Measurements from ENCODE around the gene OR13J1. TPM values are rescaled to one million over a fixed set of nuclear protein-coding genes. Genes with fewer than 3 reads are reported as not detected.

Gene OR13J1
- total and polyA plus RNA-seq, 4 donors: not detected

- Histone ChIP-seq H3K27me3 (ENCODE audit: control insufficient read depth in 4 of 4, insufficient read depth in 4 of 4, low read length in 3 of 4) (no peaks in the 10 kb centered on the region), H3K4me1 (ENCODE audit: control insufficient read depth in 4 of 4, insufficient read depth in 4 of 4, low read length in 3 of 4) (peaks cover 16 to 40% (median 33%) of the 10 kb centered on the region in 4 donors), H3K9ac (ENCODE audit: low read depth in 1 of 2, low read length in 2 of 2) (no peak overlapping the region), H3K27ac (ENCODE audit: low read depth in 1 of 2, low read length in 2 of 2) (no peak overlapping the region), H3K9me3 (ENCODE audit: control insufficient read depth in 4 of 4, low read length in 3 of 4) (no peaks in the 10 kb centered on the region), H3K4me3 (ENCODE audit: low read depth in 1 of 3, low read length in 3 of 3) (no peak overlapping the region), H3K36me3 (ENCODE audit: control insufficient read depth in 4 of 4, insufficient read depth in 3 of 4, low read depth in 1 of 4, low read length in 3 of 4) (no peaks in the 10 kb centered on the region)
- WGBS: 79% methylated on average over 8 of the region's 8 CpGs
- TF ChIP-seq YY1 (IDR thresholded peaks at IDR 0.05): no peak
- no peak for TF ChIP-seq MAX (IDR thresholded peaks at IDR 0.05)
- no peak for TF ChIP-seq HNF4A (conservative IDR thresholded peaks at IDR 0.05)
- TF ChIP-seq EGR1 (IDR thresholded peaks at IDR 0.05; ENCODE audit: low read depth in 2 of 2): no peak
- TF ChIP-seq CTCF (IDR thresholded peaks at IDR 0.05; ENCODE audit: low read depth, low read length, missing input control): no peak
- no peak for TF ChIP-seq TAF1 (conservative IDR thresholded peaks at IDR 0.05)
- no peak for TF ChIP-seq NR2F2 (IDR thresholded peaks at IDR 0.05)
- TF ChIP-seq ZBTB33 (IDR thresholded peaks at IDR 0.05): no peak
- no peak for TF ChIP-seq HNF4G (IDR thresholded peaks at IDR 0.05)
- TF ChIP-seq FOXA2 (IDR thresholded peaks at IDR 0.05): no peak
- no peak for TF ChIP-seq RAD21 (IDR thresholded peaks at IDR 0.05)
- no peak for TF ChIP-seq GABPA (IDR thresholded peaks at IDR 0.05 in 1 of 2, conservative IDR thresholded peaks at IDR 0.05 in 1 of 2)
- no peak for TF ChIP-seq ATF3 (IDR thresholded peaks at IDR 0.05)
- TF ChIP-seq REST (IDR thresholded peaks at IDR 0.05): no peak
- TF ChIP-seq SP1 (IDR thresholded peaks at IDR 0.05): no peak
- no peak for TF ChIP-seq JUND (IDR thresholded peaks at IDR 0.05)
- TF ChIP-seq FOXA1 (IDR thresholded peaks at IDR 0.05): no peak
- no peak for DNase-seq (ENCODE audit: low spot score)
Observed at GRCh38 chr9:35904338-35904737, 34.1 kb upstream of the OR13J1 start.

- H3K9me3 ChIP-seq (ENCODE audit: control insufficient read depth in 4 of 4, low read length in 3 of 4): no peaks in the 10 kb centered on the region
- H3K9ac ChIP-seq (ENCODE audit: low read depth in 1 of 2, low read length in 2 of 2): no peak overlapping the region
- no peak for DNase-seq (ENCODE audit: low spot score)
- no peaks in the 10 kb centered on the region for H3K36me3 ChIP-seq (ENCODE audit: control insufficient read depth in 4 of 4, insufficient read depth in 3 of 4, low read depth in 1 of 4, low read length in 3 of 4)
- H3K4me3 ChIP-seq (ENCODE audit: low read depth in 1 of 3, low read length in 3 of 3): no peak overlapping the region
- H3K4me1 ChIP-seq (ENCODE audit: control insufficient read depth in 4 of 4, insufficient read depth in 4 of 4, low read length in 3 of 4): peaks cover 13 to 33% (median 23%) of the 10 kb centered on the region in 4 donors
- no peaks in the 10 kb centered on the region for H3K27me3 ChIP-seq (ENCODE audit: control insufficient read depth in 4 of 4, insufficient read depth in 4 of 4, low read length in 3 of 4)
- H3K27ac ChIP-seq (ENCODE audit: low read depth in 1 of 2, low read length in 2 of 2): no peak overlapping the region
- peak; percentile 88 to 92 for TF ChIP-seq RAD21 (IDR thresholded peaks at IDR 0.05)
- peak; percentile 41 for TF ChIP-seq REST (IDR thresholded peaks at IDR 0.05)
- peak; percentile 73 for TF ChIP-seq CTCF (IDR thresholded peaks at IDR 0.05; ENCODE audit: low read depth, low read length, missing input control)
- TF ChIP-seq RXRA (IDR thresholded peaks at IDR 0.05): no peak
- WGBS: 27% methylated on average over 3 of the region's 3 CpGs
Observed at GRCh38 chr9:35903049-35903448, 32.8 kb upstream of the OR13J1 start.
